HL-60 (cell line): ENCODE measurements around the gene NEXMIF.
A peak's percentile ranks its signal among the peaks of the same experiment; 100 is the strongest.
"Not testable (repeated sequence)": the region's sequence is repeated elsewhere in the genome, so short reads cannot be mapped to it uniquely, and the experiment has no call there.

Source experiments
- DNase-seq, 2 experiments: peaks; one replicate each; pipeline ENCODE4 v3.0.0-alpha.2; 2010 to 2020; ENCODE audit warnings: low read depth in 1 of 2, low spot score in 1 of 2
- H3K27ac ChIP-seq: fragments of 250-450 bp; sonication (Bioruptor Pico); replicated peaks from 2 replicates; pipeline ENCODE4 v1.5.1; 2020; ENCODE audit warnings: mild to moderate bottlenecking, moderate library complexity
- H3K27me3 ChIP-seq: fragments of 250-450 bp; sonication (Bioruptor Pico); 2 replicates; pipeline ENCODE4 v1.5.1; 2021; ENCODE audit warnings: mild to moderate bottlenecking, moderate library complexity; ENCODE audit not compliant: insufficient read depth, poor library complexity, severe bottlenecking
- H3K4me3 ChIP-seq: replicated peaks from 2 replicates; pipeline ENCODE4 v1.5.1; 2011; ENCODE audit warnings: mild to moderate bottlenecking, control low read depth, low read length; ENCODE audit not compliant: insufficient read depth
- CTCF ChIP-seq: IDR thresholded peaks from one replicate; pipeline ENCODE4 v1.5.1; 2011; ENCODE audit warnings: low read length, control low read depth, inconsistent platforms; ENCODE audit not compliant: insufficient read depth
- GABPA ChIP-seq: IDR thresholded peaks from 2 replicates; pipeline ENCODE4 v1.6.1; 2012; ENCODE audit warnings: low read depth
- POLR2AphosphoS5 ChIP-seq: IDR thresholded peaks from 2 replicates; pipeline ENCODE4 v1.6.1; 2012; ENCODE audit warnings: low read depth
- REST ChIP-seq: IDR thresholded peaks from 2 replicates; pipeline ENCODE4 v1.6.1; 2012; ENCODE audit warnings: low read depth; ENCODE audit not compliant: insufficient replicate concordance
- SPI1 ChIP-seq: IDR thresholded peaks from 2 replicates; pipeline ENCODE4 v1.6.1; 2012; ENCODE audit warnings: low read depth, mild to moderate bottlenecking, borderline replicate concordance
- long read RNA-seq: library from polyadenylated mRNA; unstranded; transcript quantifications from one replicate; pipeline ENCODE4 v2.0.0, GENCODE V29; 2020

The NEXMIF gene
- long read RNA-seq = 0 reads

- Histone ChIP-seq H3K4me3 (peak within 1 kb of the TSS; percentile 16), H3K27ac (no peak within 1 kb of the TSS), H3K27me3 (no peaks in the 10 kb centered on the region)
- DNase-seq = peak in 1 of 2 experiments; percentile 22
- no peak for TF ChIP-seq POLR2AphosphoS5
- TF ChIP-seq CTCF = no peak
- no peak for TF ChIP-seq REST
- TF ChIP-seq GABPA = no peak
- TF ChIP-seq SPI1 = no peak
Measured at GRCh38 chrX:74925225-74926088, at the start of gene NEXMIF. Gene NEXMIF (minus strand): TSS chrX:74925452.

GRCh38 chrX:74961962-74962361, 36.7 kb upstream of the NEXMIF start:
- not testable (repeated sequence) for DNase-seq, H3K4me3 ChIP-seq, H3K27ac ChIP-seq, H3K27me3 ChIP-seq

- TF ChIP-seq POLR2AphosphoS5 (no peak), GABPA (no peak), SPI1 (no peak), CTCF (no peak), REST (no peak)
- no peak overlapping the region for H3K27ac ChIP-seq
- H3K4me3 ChIP-seq = no peak overlapping the region
- no peak for DNase-seq
- H3K27me3 ChIP-seq = no peaks in the 10 kb centered on the region
Measured at GRCh38 chrX:74949717-74950116, 24.5 kb upstream of the NEXMIF start.

- H3K27ac ChIP-seq = no peak overlapping the region
- H3K27me3 ChIP-seq = no peaks in the 10 kb centered on the region
- no peak for DNase-seq
- TF ChIP-seq CTCF = no peak
- TF ChIP-seq GABPA = no peak
- no peak for TF ChIP-seq REST
- no peak for TF ChIP-seq POLR2AphosphoS5
- no peak for TF ChIP-seq SPI1
- no peak overlapping the region for H3K4me3 ChIP-seq
Measured at GRCh38 chrX:74940414-74940813, 15.2 kb upstream of the NEXMIF start.
